Astrocyte of the cerebellum (primary cell): ENCODE results near the gene DOCK1.

ENCODE experiments used
- DNase-seq: peaks from one replicate; pipeline ENCODE4 v3.0.0-alpha.2; 2011; ENCODE audit warnings: low read depth
- H3K4me3 ChIP-seq: 2 replicates; pipeline ENCODE4 v1.5.1; 2011; ENCODE audit warnings: mild to moderate bottlenecking, low read depth, low read length, moderate library complexity
- in situ Hi-C: cut with HindIII; loops from 2 replicates; pipeline ENCODE4 v1.10.0; 2017; ENCODE audit warnings: low sequenced_read_pairs
- TF ChIP-seq, protein P1 (sequence below): IDR thresholded peaks from 2 replicates; pipeline ENCODE4 v1.5.1; 2012; ENCODE audit warnings: low read length, low read depth, moderate library complexity, mild to moderate bottlenecking; ENCODE audit errors: missing control alignments

DOCK1 gene

DNA sequence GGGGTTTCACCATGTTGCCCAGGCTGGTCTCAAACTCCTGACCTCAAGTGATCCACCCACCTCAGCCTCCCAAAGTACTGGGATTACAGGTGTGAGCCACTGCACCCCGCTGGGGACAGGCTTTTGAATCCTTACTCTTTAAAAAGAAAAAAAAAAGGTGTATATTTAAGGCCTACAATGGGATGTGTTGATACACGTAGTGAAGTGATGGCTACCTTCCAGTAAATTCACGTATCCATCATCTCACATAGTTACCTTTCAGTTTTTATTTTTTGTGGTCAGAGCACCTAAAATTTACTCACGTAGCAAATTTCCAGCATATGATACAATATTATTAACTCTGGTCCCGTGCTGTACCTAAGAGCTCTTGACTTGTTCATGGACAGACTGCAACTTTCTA lies 410.7 kb downstream of the DOCK1 start:
- DNase-seq = no peak
- no peak overlapping the region for H3K4me3 ChIP-seq
- TF ChIP-seq, protein P1, sequence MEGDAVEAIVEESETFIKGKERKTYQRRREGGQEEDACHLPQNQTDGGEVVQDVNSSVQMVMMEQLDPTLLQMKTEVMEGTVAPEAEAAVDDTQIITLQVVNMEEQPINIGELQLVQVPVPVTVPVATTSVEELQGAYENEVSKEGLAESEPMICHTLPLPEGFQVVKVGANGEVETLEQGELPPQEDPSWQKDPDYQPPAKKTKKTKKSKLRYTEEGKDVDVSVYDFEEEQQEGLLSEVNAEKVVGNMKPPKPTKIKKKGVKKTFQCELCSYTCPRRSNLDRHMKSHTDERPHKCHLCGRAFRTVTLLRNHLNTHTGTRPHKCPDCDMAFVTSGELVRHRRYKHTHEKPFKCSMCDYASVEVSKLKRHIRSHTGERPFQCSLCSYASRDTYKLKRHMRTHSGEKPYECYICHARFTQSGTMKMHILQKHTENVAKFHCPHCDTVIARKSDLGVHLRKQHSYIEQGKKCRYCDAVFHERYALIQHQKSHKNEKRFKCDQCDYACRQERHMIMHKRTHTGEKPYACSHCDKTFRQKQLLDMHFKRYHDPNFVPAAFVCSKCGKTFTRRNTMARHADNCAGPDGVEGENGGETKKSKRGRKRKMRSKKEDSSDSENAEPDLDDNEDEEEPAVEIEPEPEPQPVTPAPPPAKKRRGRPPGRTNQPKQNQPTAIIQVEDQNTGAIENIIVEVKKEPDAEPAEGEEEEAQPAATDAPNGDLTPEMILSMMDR = no peak
- in situ Hi-C loops = no loop called here

DNA sequence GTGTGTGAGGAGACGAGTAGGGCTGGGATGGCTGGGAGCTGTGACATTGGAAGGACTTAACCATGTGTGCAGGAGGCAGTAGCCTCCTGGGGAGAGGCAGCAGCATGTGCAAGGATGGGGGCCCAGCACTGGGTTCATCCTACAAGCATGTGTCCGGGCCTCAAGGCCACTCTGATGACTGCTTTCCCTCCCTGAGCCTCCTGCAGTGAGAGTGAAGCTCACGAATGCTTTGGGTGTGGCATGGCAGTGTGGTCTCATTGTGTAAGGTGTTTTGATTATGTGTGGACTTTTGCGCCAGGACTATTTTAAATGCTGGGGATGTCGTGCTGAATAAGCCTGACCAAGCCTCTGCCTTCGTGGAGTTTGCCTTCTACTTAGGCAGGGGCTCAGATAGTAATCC lies 413.2 kb downstream of the DOCK1 start:
- in situ Hi-C loops = no loop called here
- TF ChIP-seq, protein P1 = no peak
- H3K4me3 ChIP-seq = no peak overlapping the region
- no peak for DNase-seq

DNA sequence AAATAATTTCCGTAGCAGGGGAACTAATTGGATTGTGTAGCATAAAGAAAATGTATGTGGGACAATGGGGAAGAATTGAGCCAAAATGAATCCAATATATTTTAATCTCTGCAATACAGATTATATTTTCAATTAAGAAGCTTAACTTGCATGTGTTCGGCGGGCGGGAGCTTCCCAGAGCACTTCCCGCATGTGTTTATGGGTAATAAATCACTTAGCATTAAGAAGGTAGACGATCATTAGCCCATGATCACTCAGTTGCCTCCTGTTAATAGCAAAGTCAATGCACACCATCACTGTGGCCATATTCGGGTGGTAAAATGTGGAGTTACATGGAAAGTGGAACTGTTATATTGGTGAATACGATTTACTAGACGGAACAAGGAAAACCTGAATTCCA lies 414.0 kb downstream of the DOCK1 start:
- in situ Hi-C loops = no loop called here
- DNase-seq = no peak
- TF ChIP-seq, protein P1 = no peak
- no peak overlapping the region for H3K4me3 ChIP-seq

DNA sequence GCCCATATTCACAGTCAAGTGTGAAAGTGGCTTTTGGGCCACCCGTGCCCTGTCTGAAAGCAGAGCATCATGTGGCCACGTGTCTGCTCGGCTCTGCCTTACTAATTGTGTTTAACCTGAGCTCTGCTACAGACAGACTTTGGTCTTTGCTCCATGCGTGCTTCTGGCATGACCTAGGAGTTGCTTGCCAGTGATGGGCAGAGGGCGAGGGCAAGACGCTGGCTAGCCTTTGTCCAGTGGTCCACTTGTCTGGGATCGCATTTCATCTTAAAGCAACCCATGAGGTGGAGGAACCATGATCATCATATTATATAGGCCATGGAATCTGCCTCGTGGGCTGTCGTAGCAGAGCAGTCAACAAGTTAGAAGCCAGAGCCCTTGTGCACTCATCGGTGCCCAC lies 414.5 kb downstream of the DOCK1 start:
- H3K4me3 ChIP-seq = no peak overlapping the region
- in situ Hi-C loops = no loop called here
- DNase-seq = no peak
- TF ChIP-seq, protein P1 = no peak

DNA sequence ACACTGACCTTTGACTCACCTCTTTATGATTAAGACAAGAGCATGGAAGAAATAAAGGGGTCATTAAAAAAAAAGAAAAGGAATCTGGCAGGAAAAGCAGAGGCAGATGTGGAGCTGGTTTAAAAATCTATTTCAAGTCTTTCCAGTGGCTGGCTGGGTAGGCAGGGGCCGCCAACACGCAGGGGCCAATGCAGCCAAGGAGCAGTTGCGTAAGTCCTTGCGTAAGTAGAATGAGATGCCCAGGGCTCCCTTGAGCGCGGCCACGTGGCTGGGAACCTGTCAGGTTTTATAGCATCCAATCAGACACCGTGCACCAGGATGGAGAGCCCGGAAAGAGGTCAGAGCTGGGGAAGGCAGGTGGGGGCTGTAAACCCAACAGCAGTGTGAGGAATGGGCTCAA lies 414.9 kb downstream of the DOCK1 start:
- in situ Hi-C loops = no loop called here
- H3K4me3 ChIP-seq = no peak overlapping the region
- DNase-seq = no peak

DNA sequence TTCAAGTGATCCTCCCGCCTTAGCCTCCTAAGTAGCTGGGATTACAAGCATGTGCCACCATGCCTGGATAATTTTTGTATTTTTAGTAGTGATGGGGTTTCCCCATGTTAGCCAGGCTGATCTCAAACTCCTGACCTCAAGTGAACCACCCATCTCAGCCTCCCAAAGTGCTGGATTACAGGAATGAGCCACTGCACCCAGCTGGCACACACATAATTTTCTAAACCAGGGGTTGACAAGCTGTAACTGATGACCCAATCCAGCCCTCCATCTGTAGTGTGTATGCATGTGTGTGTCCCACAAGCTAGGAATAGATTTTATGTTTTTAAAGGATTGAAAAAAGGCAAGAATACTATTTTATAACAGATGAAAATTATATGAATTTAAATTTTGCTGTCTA lies 417.1 kb downstream of the DOCK1 start:
- DNase-seq = no peak
- in situ Hi-C loops = no loop called here
- TF ChIP-seq, protein P1 = no peak
- no peak overlapping the region for H3K4me3 ChIP-seq

More for the DNA sequence above, 414.9 kb downstream of the DOCK1 start:
- TF ChIP-seq, protein P1 = no peak

DNA sequence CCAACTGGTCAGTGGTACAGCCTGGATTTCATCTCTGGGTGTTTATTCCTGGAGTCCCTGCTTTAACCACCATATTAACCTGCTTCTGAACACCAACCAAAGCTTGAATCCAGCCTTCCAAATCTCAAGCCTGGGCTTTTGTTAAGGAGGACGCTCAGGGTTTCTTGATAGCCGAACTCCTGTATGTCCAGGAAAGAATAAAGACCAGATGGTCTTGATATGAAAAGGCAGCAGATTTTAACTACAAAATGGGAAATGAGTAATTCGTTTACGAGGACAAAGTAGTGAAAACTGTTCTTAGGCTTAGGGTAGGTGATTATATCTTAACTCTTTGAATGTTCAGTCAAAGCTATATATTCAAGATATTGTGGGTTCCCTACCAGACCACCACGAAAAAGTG lies 420.3 kb downstream of the DOCK1 start:
- DNase-seq = no peak

More for the DNA sequence above, 420.3 kb downstream of the DOCK1 start:
- TF ChIP-seq, protein P1 = no peak
- H3K4me3 ChIP-seq = no peak overlapping the region
- in situ Hi-C loops = no loop called here
